Body of pancreas (tissue), 4 donors: ENCODE measurements around the gene P4HB. TPM values are rescaled to one million over a fixed set of nuclear protein-coding genes. Genes with fewer than 3 reads are reported as not detected.

ENCODE experiments used
- ATAC-seq: fragments of 150-250 bp; one replicate; pipeline ENCODE4 v1.9.1; 2016
- DNase-seq, 4 donors: peaks; one replicate each; pipeline ENCODE4 v3.0.0-alpha.2; 2019
- H3K27ac ChIP-seq, 4 donors: fragments of 200-600 bp; sonication (generic); 1 replicate in 3 of 4; 2 replicates in 1 of 4; pipeline versions ENCODE4 v1.5.1 to v1.6.1; 2016 to 2019; ENCODE audit warnings: mild to moderate bottlenecking in 1 of 4, mixed read lengths in 1 of 4, moderate library complexity in 1 of 4
- H3K27me3 ChIP-seq, 2 donors: fragments of 200-600 bp; sonication (generic); one replicate each; pipeline ENCODE4 v1.6.0; 2016; ENCODE audit warnings: mild to moderate bottlenecking in 1 of 2
- H3K36me3 ChIP-seq, 2 donors: fragments of 200-600 bp; sonication (generic); replicated peaks in 1 of 2; 2 replicates each; pipeline ENCODE4 v1.5.1; 2016; ENCODE audit warnings: low read depth in 2 of 2; ENCODE audit not compliant: insufficient read depth in 1 of 2
- H3K4me1 ChIP-seq: fragments of 200-600 bp; sonication (generic); one replicate; pipeline ENCODE4 v1.6.0; 2016
- H3K4me3 ChIP-seq, 2 donors: fragments of 200-600 bp; sonication (generic); 1 replicate in 1 of 2; 2 replicates in 1 of 2; pipeline ENCODE4 v1.5.1; 2016 to 2019
- H3K9me3 ChIP-seq, 3 donors: fragments of 200-600 bp; sonication (generic); 1 replicate in 2 of 3; 2 replicates in 1 of 3; pipeline ENCODE4 v1.5.1; 2016
- POLR2A ChIP-seq, 3 donors: fragments of 450-650 bp; IDR thresholded peaks; one replicate each; pipeline ENCODE4 v1.6.1; 2016; ENCODE audit warnings: antibody characterized with exemption in 3 of 3, mild to moderate bottlenecking in 2 of 3
- WGBS, 2 donors: methylation state at CpG; one replicate each; pipeline ENCODE4 v1.1.5; 2017; 5-methylcytosine and 5-hydroxymethylcytosine counted together
- intact Hi-C: fragments of 100-400 bp; cut with DNase I; formaldehyde crosslinking; loops from one replicate; pipeline ENCODE4 v1.15.1; 2023
- total RNA-seq, 2 donors: library from RNA; depleted of rRNA; stranded (reverse); fragments of >200 nt; gene quantifications; one replicate each; pipeline ENCODE4 v1.1.0, GENCODE V29; 2016
- TF ChIP-seq, protein P1 (sequence below), 7 experiments: fragments of 450-650 bp in 4 of 7; fragments of 200-600 bp in 3 of 7; sonication (generic) in 3 of 7; IDR thresholded peaks; one replicate each; pipeline ENCODE4 v1.5.1; 2016 to 2019; ENCODE audit warnings: antibody characterized with exemption in 7 of 7

Gene P4HB
- total RNA-seq, 2 donors from 2014 or later = 1,462 to 4,394 TPM

GRCh38 chr17:81863123-81863675 lies 2.9 kb upstream of the P4HB start:
- H3K27ac ChIP-seq = peak overlapping the region; percentile 60 to 98 (median 96)

DNA sequence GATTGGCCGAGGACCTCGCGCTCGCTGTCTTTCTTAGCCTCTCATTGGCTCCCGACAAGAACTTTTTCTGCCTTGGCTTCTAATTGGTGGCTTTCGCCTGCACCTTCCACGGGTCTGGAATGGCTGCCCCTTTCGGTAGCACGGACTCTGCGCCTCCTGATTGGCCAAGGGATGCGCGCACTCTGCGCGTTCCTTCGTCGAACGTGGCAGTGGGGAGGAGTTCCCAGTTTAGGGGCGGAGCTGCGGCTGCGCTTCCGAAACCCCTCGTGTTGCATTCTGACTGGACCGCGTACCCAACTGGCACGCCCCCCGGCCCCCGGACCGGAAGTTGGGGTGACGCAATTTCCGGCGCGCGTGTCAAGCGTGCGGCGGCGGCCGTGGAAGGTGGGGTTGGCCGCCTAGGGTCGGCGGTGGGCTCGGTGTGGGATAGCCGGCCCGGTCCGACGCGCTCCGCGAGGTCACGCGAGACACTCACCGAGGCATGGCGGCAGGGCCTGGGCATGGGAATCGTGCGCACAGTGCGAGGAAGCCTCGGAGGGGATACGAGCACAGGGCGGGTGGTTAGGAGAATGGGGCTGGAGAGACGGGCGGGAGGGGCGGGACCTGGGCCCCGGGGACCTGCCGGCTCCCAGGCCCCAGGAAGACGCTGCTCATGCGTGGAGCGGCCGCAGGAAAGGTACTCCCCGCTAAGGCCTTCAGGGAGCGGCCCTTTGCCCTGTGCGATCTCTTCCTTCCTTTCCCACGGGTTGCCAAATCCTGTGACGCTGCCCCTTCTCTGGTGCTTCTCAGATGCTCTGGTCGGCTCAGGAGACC lies 627 bp upstream of the P4HB start:
- ATAC-seq (peak; percentile 86), DNase-seq (peak; percentile 99 to 100 (median 99))
- peak overlapping the region; percentile 95 to 100 (median 98) for H3K27ac ChIP-seq
- peaks cover 72% of the 10 kb centered on the region for H3K4me1 ChIP-seq
- peaks cover 0 to 3% of the 10 kb centered on the region in 2 donors for H3K36me3 ChIP-seq
- peak overlapping the region; percentile 33 to 94 for H3K4me3 ChIP-seq
- H3K27me3 ChIP-seq = no peaks in the 10 kb centered on the region
- TF ChIP-seq POLR2A (IDR thresholded peaks at IDR 0.05) = peak; percentile 93 to 98 (median 96)
- TF ChIP-seq, protein P1, sequence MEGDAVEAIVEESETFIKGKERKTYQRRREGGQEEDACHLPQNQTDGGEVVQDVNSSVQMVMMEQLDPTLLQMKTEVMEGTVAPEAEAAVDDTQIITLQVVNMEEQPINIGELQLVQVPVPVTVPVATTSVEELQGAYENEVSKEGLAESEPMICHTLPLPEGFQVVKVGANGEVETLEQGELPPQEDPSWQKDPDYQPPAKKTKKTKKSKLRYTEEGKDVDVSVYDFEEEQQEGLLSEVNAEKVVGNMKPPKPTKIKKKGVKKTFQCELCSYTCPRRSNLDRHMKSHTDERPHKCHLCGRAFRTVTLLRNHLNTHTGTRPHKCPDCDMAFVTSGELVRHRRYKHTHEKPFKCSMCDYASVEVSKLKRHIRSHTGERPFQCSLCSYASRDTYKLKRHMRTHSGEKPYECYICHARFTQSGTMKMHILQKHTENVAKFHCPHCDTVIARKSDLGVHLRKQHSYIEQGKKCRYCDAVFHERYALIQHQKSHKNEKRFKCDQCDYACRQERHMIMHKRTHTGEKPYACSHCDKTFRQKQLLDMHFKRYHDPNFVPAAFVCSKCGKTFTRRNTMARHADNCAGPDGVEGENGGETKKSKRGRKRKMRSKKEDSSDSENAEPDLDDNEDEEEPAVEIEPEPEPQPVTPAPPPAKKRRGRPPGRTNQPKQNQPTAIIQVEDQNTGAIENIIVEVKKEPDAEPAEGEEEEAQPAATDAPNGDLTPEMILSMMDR (IDR thresholded peaks at IDR 0.05) = peak in 5 of 7 experiments; percentile 16 to 75 (median 71)
- intact Hi-C loops = no loop called here
- no peaks in the 10 kb centered on the region for H3K9me3 ChIP-seq
- WGBS, 2 donors = 0% methylated on average over 3 to 74 of the region's 74 CpGs

More at GRCh38 chr17:81863123-81863675, 2.9 kb upstream of the P4HB start:
- intact Hi-C loops = no loop called here
- ATAC-seq (no peak), DNase-seq (peak in 3 of 4 donors; percentile 59 to 72 (median 70))
- H3K27me3 ChIP-seq = no peaks in the 10 kb centered on the region
- H3K4me3 ChIP-seq = no peak overlapping the region
- H3K36me3 ChIP-seq = no peaks in the 10 kb centered on the region
- H3K9me3 ChIP-seq = no peaks in the 10 kb centered on the region
- 25 to 48% methylated on average over 6 of the region's 6 CpGs for WGBS, 2 donors
- TF ChIP-seq POLR2A (IDR thresholded peaks at IDR 0.05) = peak in 2 of 3 donors; percentile 10 to 41
- TF ChIP-seq, protein P1 (IDR thresholded peaks at IDR 0.05) = no peak
- H3K4me1 ChIP-seq = peaks cover 76% of the 10 kb centered on the region

DNA sequence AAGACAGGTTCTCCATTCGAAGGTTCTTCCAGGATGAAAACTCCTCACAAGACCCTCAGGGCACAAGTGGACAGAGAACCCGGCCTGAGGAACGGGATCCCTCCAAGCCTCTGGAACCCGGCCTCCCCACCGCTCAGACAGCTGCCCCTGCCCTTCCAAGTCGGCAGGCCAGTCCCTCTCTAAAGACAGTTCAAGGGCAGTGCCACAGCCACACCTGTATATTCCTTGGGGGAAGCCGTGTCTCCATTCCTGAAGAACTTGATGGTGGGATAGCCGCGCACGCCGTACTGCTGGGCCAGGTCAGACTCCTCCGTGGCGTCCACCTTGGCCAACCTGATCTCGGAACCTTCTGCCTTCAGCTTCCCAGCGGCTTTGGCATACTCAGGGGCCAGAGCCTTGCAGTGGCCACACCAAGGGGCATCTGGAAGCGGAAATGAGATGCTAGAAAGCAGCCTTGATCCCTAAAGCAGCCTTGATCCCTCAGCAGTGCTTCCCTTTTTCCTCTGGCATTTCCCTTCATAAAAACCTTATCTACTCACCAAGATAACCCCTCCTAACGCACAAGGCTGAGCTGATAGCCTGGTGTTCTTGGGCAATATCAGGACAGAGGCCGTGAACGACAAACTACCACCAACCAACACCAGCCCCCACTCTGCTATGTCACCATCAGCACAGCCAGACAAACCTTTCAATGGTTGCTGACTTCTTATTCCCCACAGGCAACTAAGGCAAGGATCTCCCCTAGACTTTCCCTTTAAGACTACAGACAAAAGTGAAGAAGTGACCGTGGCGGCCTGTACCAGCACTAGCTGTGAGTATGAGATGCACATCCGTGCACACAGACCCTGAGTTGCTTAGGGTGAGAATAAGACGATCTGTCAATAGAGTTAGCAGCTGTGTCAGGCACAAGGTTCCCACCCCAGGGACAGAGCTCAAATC lies 1.1 kb downstream of the P4HB start:
- no peaks in the 10 kb centered on the region for H3K9me3 ChIP-seq
- WGBS, 2 donors = 7 to 23% methylated on average over 10 to 23 of the region's 23 CpGs
- no peak for DNase-seq
- H3K27ac ChIP-seq = peak overlapping the region; percentile 89 to 97 (median 96)
- no peaks in the 10 kb centered on the region for H3K27me3 ChIP-seq
- TF ChIP-seq, protein P1 (IDR thresholded peaks at IDR 0.05) = no peak
- TF ChIP-seq POLR2A (IDR thresholded peaks at IDR 0.05) = peak in 1 of 3 donors; percentile 5
- peaks cover 72% of the 10 kb centered on the region for H3K4me1 ChIP-seq
- no peak for ATAC-seq
- peaks cover 0 to 3% of the 10 kb centered on the region in 2 donors for H3K36me3 ChIP-seq
- H3K4me3 ChIP-seq = peak overlapping the region; percentile 85 to 86
- intact Hi-C loops = no loop called here

DNA sequence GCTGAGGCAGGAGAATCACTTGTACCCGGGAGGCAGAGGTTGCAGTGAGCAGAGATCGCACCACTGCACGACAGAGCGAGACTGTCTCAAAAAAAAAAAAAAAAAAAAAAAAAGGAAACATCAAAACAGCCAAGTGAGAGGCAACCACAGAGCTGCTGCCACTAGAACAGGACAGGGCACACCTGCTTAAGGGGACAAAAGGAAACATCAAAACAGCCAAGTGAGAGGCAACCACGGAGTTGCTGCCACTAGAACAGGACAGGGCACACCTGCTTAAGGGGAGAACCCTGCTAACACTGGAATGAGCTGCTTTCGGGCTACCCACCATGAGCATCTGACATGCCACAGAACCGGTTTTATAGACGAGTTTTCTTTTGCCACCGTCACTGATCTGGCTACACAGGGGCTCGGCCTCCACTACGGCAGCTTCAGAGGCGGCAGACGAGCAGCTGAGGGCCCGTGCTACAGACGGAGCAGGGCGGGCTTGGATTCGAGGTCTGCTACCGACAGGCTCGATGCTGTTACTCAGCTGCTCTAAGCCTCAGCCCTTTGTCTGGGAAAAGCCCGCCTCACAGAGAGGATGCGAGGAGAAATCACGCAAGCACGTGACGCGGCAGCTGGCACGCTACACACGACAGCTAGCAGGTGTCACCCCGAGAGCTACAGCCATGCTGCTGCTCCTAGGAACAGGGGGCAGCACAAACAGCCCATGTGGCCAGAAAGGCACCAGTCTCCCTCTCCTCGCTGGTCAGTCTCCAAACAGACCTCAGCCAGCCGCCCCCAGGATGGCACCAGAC lies 2.0 kb downstream of the P4HB start:
- Histone ChIP-seq H3K4me3 (peak overlapping the region; percentile 85 to 86), H3K27me3 (no peaks in the 10 kb centered on the region), H3K4me1 (peaks cover 72% of the 10 kb centered on the region), H3K36me3 (peaks cover 3% of the 10 kb centered on the region in 2 donors), H3K9me3 (no peaks in the 10 kb centered on the region), H3K27ac (peak overlapping the region; percentile 12 to 96 (median 92))
- ATAC-seq (no peak), DNase-seq (peak in 3 of 4 donors; percentile 51 to 66 (median 57))
- TF ChIP-seq, protein P1 (IDR thresholded peaks at IDR 0.05) = no peak
- peak in 2 of 3 donors; percentile 25 to 42 for TF ChIP-seq POLR2A (IDR thresholded peaks at IDR 0.05)
- intact Hi-C loops = no loop called here
- WGBS, 2 donors = 29 to 48% methylated on average over 17 to 30 of the region's 30 CpGs
